ENCODE measurements around the gene OCA2. TPM values are rescaled to one million over a fixed set of nuclear protein-coding genes. Genes with fewer than 3 reads are reported as not detected.
"Not testable (repeated sequence)": the region's sequence is repeated elsewhere in the genome, so short reads cannot be mapped to it uniquely, and the experiment has no call there.

Gene OCA2
- total RNA-seq, 1 donor from 2014 or later, result not detected

- intact Hi-C loops (cut with micrococcal nuclease), result no loop called here
Observed at GRCh38 chr15:27741226-27741860, 357.8 kb downstream of the OCA2 start.

DNA sequence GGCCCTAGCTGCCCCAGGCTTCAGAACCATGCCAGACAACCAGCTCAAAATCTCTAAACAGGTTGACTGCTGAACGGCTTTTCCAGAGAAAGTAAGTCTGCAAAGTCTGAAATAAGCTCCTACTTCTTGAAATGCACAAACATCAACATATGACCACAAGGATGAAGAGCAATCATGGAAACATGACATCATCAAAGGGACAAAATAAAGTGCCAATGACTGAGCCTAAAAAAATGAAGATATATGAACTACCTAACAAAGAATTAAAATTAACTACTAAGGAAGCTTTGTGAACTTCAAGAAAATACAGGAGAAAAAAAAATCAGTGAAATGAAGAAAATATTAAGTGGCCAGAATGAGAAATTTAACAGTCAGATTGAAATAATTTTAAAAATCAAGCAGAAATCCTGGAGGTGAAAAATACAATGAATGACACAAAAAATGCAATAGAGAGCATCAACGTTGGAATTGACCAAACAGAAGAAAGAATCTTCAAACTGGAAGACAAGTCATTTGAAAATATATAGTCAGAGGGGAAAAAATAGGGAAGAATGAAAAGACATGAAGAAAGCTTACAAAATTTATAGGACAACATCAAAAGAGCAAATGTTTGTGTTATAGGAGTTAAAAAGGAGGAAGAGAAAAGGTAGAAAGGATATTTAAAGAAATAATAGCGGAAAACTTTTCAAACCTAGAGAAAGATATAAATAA is 364.2 kb downstream of the OCA2 start:
- intact Hi-C loops (cut with micrococcal nuclease), result no loop called here

GRCh38 chr15:27731776-27732175 is 367.3 kb downstream of the OCA2 start:
- intact Hi-C loops (cut with micrococcal nuclease), result no loop called here

- intact Hi-C loops (cut with micrococcal nuclease), result no loop called here
Observed at GRCh38 chr15:27730868-27731267, 368.2 kb downstream of the OCA2 start.

DNA sequence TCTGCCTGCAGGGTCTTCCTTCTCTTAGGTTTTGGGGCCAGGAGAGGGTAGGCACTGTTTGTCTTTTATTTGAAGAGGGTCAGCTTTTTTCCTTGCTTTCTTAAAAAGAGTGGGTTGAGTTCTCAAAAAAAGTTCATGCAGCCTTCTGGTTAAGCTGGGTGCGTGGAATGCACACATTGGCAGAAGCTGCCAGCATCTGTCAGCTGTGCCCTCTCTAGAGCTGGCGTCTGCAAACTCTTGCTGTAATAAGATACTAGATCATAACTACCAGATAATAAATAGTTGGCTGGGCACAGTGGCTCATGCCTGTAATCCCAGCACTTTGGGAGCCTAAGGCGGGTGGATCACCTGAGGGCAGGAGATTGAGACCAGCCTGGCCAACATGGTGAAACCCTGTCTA is 373.4 kb downstream of the OCA2 start:
- intact Hi-C loops (cut with micrococcal nuclease), result no loop called here

DNA sequence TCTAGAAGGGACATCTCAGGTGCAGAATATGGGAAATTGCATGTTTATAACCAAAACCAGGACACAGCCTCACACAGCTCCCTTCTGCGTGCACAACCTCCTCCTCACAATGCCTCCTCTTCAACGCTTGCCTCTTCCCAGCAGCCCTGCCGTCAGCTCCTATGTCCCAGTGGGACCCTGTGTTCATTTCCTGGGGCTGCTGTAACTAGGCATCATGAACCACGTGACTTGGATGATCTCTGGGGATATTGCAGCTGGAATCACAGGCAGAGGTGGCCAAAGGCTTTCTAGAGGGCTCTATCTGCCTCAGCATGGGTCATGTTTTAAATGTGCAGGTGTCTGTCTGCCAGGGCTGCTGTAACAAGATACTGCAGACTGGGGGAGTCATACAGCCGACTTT is 375.3 kb downstream of the OCA2 start:
- intact Hi-C loops (cut with micrococcal nuclease), result no loop called here

DNA sequence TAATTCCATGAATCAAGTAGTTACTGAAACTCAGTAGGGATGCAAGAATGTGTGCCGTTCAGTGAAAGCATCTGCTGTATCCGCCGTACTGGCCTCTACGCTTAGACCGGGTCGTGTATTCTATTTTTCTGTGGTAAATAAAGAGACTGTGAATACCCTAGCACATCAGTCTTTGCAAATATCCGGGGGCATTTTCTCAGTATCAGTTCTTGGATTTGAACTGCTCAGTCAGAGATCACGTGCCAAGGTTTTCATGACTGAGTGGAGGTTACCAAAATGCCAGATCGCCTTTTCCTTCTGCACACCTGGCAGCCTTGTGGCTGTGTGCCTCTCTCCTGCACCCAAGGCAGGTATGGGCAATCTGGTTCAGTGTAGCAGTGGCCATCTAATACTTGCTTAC is 377.0 kb downstream of the OCA2 start:
- intact Hi-C loops (cut with micrococcal nuclease), result no loop called here

DNA sequence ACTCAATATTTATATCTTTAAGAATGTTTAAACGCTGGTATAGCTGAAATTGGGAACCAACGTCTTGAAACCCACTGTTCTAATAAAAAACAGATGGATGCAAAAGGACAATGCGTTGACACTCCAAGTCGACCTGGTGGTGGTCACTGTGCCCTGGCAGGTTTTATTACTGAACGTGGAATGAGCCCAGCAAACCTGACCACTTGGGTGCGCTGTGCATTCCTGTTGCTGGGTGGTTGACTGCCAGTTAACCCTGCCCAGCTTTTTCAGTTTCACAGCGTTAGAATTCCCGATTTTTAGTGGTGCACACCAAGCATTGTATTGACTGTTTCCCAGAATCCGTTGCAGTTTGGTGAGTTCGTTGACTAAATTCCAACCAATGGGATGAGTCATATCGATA is 384.4 kb downstream of the OCA2 start:
- intact Hi-C loops (cut with micrococcal nuclease), result no loop called here

DNA sequence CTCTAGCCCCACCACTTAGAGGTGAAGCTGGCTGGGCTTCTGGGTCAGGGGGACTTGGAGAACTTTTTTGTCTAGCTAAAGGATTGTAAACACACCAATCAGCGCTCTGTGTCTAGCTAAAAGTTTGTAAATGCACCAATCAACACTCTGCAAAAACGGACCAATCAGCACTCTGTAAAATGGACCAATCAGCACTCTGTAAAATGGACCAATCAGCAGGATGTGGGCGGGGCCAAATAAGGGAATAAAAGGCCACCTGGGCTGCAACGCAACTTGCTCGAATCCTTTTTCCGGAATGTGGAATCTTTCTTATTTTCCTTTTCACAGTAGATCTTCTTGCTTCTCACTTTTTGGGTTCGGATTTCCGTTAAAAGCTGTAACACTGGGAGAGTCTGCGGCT is 385.3 kb downstream of the OCA2 start:
- intact Hi-C loops (cut with micrococcal nuclease), result not testable (repeated sequence)

DNA sequence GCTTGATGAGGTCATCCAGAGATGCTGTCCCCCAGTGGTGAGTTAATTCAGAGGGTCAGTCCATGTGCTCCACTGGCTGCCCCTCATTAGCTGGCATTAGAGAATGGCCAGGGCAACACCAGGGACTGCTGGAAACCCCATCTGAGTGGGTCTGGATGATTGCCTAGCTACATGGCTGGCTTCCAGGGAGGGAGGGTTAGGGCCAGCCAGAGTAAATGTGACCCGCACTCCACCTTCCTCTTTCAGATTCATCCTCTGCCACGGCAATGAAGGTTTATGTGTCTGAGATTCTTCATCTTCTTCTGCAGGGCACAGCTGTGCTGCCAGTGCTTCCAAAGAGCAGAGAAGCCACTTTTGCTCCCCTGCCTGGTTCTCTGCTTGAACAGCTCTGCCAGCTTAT is 391.9 kb downstream of the OCA2 start:
- intact Hi-C loops (cut with micrococcal nuclease), result no loop called here

GRCh38 chr15:27706300-27706699 is 392.8 kb downstream of the OCA2 start:
- intact Hi-C loops (cut with micrococcal nuclease), result no loop called here

- intact Hi-C loops (cut with micrococcal nuclease), result no loop called here
Observed at GRCh38 chr15:27705056-27705455, 394.1 kb downstream of the OCA2 start.

Other genes starting within 250 kb of the OCA2 start
- 42.2 and 45.9 TPM in 2 replicates for gene HERC2, start 222.9 kb upstream of the OCA2 start, total RNA-seq

All from T-helper 2 cell treated with Interferon-gamma antibody and Interleukin-4, amounts not matched to agents 100 ng/mL and 5 ng/mL, for 36 hours (primary cell).